Lung microvascular endothelial cell (primary cell): Measurements from ENCODE around the gene SHC1. TPM values are rescaled to one million over a fixed set of nuclear protein-coding genes. Genes with fewer than 3 reads are reported as not detected.

ENCODE experiments used
- DNase-seq, 2 donors: peaks; one replicate each; pipeline versions ENCODE4 v3.0.0 to v3.0.0-alpha.2; 2010; ENCODE audit warnings: low read depth in 2 of 2
- total RNA-seq: library from RNA; depleted of rRNA; stranded (reverse); fragments of >200 nt; gene quantifications from 2 replicates; pipeline ENCODE4 v1.2.1, GENCODE V29; 2014

SHC1 gene
- total RNA-seq, 1 donor from 2014 or later: 321 TPM

GRCh38 chr1:155008015-155008941, 37.7 kb upstream of the SHC1 start:
- DNase-seq: no peak

- DNase-seq: no peak
Observed at GRCh38 chr1:155007251-155007828, 36.8 kb upstream of the SHC1 start.

- peak; percentile 25 to 37 for DNase-seq
Observed at GRCh38 chr1:155006601-155007101, 36.1 kb upstream of the SHC1 start.

- DNase-seq: no peak
Observed at GRCh38 chr1:155005076-155006011, 34.8 kb upstream of the SHC1 start.

- no peak for DNase-seq
Observed at GRCh38 chr1:155004352-155005075, 34.0 kb upstream of the SHC1 start.

GRCh38 chr1:155003766-155004351, 33.3 kb upstream of the SHC1 start:
- peak; percentile 14 to 19 for DNase-seq

- peak; percentile 20 to 45 for DNase-seq
Observed at GRCh38 chr1:155003227-155003765, 32.7 kb upstream of the SHC1 start.

- peak; percentile 36 to 38 for DNase-seq
Observed at GRCh38 chr1:155002464-155003226, 32.1 kb upstream of the SHC1 start, which contains the start of gene ZBTB7B. TSS of gene ZBTB7B (plus strand) at chr1:155002802. CDS start at chr1:155014661, 11,859 bp downstream.

GRCh38 chr1:155001675-155002463, 31.3 kb upstream of the SHC1 start:
- peak; percentile 99 to 100 for DNase-seq

GRCh38 chr1:155001425-155001674, 30.8 kb upstream of the SHC1 start:
- DNase-seq: no peak

GRCh38 chr1:155000726-155001424, 30.3 kb upstream of the SHC1 start:
- DNase-seq: peak; percentile 81 to 86

- peak in 1 of 2 donors; percentile 17 for DNase-seq
Observed at GRCh38 chr1:155000411-155000725, 29.8 kb upstream of the SHC1 start.

GRCh38 chr1:154999571-155000410, 29.2 kb upstream of the SHC1 start:
- DNase-seq: peak in 1 of 2 donors; percentile 22

GRCh38 chr1:154998818-154999570, 28.4 kb upstream of the SHC1 start:
- peak; percentile 65 to 66 for DNase-seq

- no peak for DNase-seq
Observed at GRCh38 chr1:154998201-154998780, 27.7 kb upstream of the SHC1 start.
